Activated T-cell treated with anti-CD3 and anti-CD28 coated beads, Interleukin-2, amount 50 U/mL, for 1 hour (primary cell): ENCODE results near the gene CCDC9B.

Source experiments
- DNase-seq: peaks from one replicate; pipeline ENCODE4 v3.0.0-alpha.2; 2020

The CCDC9B gene

GRCh38 chr15:40344217-40344616, 3.5 kb upstream of the CCDC9B start:
- DNase-seq = no peak

GRCh38 chr15:40343512-40343911, 2.8 kb upstream of the CCDC9B start:
- DNase-seq = no peak

GRCh38 chr15:40342416-40343320, 1.9 kb upstream of the CCDC9B start:
- DNase-seq = no peak

DNA sequence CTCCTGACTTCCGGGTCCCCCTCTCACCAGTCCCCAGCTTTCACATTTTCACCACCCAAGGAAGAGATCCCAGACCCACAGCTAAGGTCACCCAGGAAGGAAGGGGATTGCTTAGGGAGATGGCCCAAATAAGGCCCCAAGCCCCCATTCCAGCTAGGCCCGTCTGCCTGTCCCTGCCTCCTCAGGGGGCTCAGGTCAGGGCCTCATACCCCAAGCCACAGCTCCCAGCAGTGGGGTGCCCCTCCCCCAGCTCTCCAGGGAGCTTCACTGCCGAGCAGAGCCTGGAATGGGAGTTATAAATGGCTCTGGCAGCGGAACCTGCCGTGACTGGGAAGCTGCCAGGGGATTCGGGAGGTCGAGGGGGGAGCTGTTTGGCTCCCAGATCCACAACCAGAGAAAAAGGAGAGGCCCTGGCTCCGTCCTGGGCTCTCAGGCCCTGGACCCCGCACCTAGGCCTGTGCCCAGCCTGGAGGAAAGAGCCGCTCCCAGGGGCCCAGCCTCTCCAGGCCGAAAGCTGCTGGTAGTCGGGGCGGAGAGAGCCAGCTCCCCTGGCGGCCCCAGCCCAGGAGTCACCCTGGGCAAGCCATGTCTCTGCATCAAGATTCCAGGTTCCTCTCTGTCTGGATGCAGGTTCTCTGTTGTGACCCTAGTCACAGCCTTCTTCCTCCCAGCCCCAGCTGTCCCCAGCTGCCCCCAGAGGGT, 550 bp downstream of the CCDC9B start:
- DNase-seq = no peak

DNA sequence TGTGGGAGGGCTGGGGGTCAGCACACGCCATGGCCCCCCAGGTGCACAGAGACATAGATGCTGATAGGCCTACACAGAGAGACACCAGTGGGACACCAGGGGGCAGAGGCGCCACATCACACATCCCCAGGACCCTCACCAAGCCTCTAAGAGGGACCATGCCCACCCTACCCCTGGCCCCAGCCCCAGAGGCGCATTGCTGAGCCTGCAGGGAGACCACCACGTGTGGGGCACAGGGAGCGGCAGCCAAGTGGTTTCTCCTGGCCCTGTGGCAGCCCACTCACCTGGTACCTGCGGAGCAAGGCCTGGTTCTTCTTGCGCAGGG, 1.2 kb downstream of the CCDC9B start:
- DNase-seq = no peak

GRCh38 chr15:40338921-40339620, 1.7 kb downstream of the CCDC9B start:
- no peak for DNase-seq

- DNase-seq = peak; percentile 79
Measured at GRCh38 chr15:40338041-40338657, 2.6 kb downstream of the CCDC9B start.

- no peak for DNase-seq
Measured at GRCh38 chr15:40337597-40337996, 3.1 kb downstream of the CCDC9B start.

GRCh38 chr15:40336744-40337122, 4.0 kb downstream of the CCDC9B start:
- DNase-seq = no peak

- DNase-seq = no peak
Measured at GRCh38 chr15:40335938-40336743, 4.6 kb downstream of the CCDC9B start.

DNA sequence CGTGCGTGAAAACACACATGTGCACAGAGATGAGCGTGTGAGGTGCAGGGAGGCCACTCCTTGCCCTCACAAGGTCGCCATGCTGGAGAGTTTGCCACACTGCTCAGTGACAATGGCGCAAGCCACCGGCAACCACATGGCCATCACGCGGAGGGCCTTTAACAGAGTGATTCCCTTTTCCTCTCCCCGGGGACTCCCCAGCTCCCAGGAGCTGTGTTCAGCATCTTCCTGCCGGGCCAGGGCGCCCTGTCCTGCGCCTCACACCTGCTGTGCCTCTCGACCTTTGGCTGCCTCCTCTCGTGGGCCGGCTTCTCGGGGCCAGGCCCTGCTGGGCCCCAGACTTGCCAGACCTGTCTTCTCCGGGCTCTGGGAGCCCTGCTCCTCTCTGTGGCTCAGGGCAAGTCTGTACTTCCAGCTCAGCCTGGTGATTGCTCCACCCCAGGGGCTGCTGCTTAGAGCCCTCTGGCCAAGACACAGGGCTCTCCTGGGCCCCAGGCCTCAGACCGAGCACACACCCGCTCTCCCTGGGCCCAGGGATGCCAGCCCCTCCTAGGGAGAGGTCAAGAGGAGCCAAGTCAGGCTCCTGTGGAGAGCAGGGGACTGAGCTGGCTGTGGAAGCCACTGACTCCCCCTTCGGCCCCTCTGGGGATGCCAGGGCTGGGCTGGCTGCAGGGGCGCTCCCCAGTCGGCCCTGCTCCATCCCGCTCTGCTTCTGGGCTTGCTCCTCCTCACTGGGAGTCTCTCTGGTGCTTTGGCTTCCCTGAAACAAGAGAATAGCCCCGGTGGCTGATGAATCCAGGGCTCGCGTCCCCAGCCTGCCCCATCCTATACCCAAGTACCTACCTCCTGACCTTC, 5.6 kb downstream of the CCDC9B start:
- DNase-seq = no peak

DNA sequence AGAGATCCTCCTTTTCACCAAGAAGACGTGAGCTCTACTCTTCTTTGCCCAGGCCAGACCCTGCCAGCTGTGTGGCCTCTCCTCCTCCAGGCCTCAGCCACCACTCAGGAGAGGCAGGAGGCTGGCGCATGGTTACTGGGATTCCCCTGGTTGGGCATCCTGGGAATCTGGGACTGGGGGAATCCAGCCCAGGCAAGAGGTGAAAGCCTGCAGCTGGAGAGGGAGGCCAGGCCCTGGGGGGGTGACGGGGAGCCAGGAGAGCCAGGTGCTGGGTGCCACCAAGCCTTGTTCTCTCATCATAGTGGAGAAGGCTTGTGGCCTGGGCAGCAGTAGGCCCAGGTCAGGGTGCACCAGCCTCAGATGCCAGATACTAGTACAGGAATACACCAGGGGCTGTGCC, 6.2 kb downstream of the CCDC9B start:
- DNase-seq = no peak

- no peak for DNase-seq
Measured at GRCh38 chr15:40333922-40334492, 6.7 kb downstream of the CCDC9B start.

- no peak for DNase-seq
Measured at GRCh38 chr15:40332113-40332781, 8.5 kb downstream of the CCDC9B start.

GRCh38 chr15:40331637-40332036, 9.1 kb downstream of the CCDC9B start:
- no peak for DNase-seq

DNA sequence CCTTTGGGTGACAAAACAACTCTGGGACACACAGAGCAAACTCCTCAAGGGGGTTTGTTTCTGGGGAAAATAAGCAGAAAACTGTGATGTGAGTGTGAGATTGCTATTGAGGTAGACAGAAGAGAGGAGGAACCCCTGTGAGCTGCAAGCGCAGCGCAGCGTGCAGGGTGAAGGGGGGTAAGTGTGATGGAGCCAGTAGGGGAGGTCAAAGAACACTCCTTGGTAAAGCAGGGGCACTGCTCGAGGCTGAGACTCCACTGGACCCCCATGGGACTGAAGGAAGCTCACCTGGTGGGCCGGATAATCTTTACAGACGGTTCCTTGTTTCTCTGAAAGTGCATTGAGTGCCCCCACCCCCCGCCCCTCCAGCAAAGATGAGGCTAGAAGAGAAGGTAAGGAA, 9.7 kb downstream of the CCDC9B start:
- DNase-seq = no peak

GRCh38 chr15:40330368-40330836, 10.3 kb downstream of the CCDC9B start:
- DNase-seq = no peak

DNA sequence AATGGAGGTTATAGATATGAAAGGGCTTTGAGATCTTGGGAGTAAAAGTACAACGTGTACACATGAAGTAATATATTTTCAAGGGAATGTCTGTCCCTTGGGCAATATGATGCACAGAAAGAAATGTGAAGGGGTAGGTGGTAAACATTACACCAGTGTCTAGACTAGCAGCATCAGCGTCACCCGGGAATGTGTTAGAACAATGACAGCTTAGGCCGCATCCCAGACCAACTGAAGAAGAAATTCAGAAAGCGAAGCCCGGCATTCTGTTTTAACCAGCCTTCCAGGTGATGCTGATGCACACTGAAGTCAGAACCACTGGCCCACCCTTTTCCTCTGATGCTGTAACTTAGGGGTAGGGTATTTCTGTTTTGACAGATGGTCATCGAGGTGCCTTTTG, 10.9 kb downstream of the CCDC9B start:
- no peak for DNase-seq

- DNase-seq = no peak
Measured at GRCh38 chr15:40328751-40329150, 12.0 kb downstream of the CCDC9B start.

- no peak for DNase-seq
Measured at GRCh38 chr15:40328176-40328575, 12.6 kb downstream of the CCDC9B start.
